ENCODE measurements around the gene OLFM2.

GRCh38 chr19:9941231-9941630, 4.9 kb upstream of the OLFM2 start:
- TF ChIP-seq CTCF (IDR thresholded peaks at IDR 0.05) (no peak), POLR2A (IDR thresholded peaks at IDR 0.05) (no peak)
